WTC11 (cell line): ENCODE results near the gene LRFN2. TPM values are rescaled to one million over a fixed set of nuclear protein-coding genes. Genes with fewer than 3 reads are reported as not detected.

Experiments
- ATAC-seq: fragments of 200-7000 bp; cut with Tn5 transposase; 2 replicates; pipeline ENCODE4 v1.10.0; 2021; ENCODE audit warnings: mild to moderate bottlenecking, moderate library complexity
- CTCF ChIA-PET: fragments of 300-600 bp; sonication (Branson Sonifier 250); formaldehyde crosslinking; loops from one replicate; lab custom pipeline; 2021; ENCODE audit warnings: antibody characterized with exemption; lab: Charles Lee
- POLR2A ChIA-PET: fragments of 350-600 bp; sonication (Branson Sonifier 250); formaldehyde crosslinking; loops from one replicate; lab custom pipeline; 2021; ENCODE audit warnings: antibody characterized with exemption; lab: Charles Lee
- DNase-seq: peaks from one replicate; pipeline ENCODE4 v3.0.0; 2021; ENCODE audit warnings: low spot score
- H3K27ac Mint-ChIP-seq: 2 replicates; pipeline ENCODE4 v1.8.0; 2021; ENCODE audit warnings: mixed read lengths
- H3K27me3 Mint-ChIP-seq: 2 replicates; pipeline ENCODE4 v1.8.0; 2021; ENCODE audit warnings: low read depth, mild to moderate bottlenecking, moderate library complexity, mixed read lengths
- H3K36me3 Mint-ChIP-seq: 2 replicates; pipeline ENCODE4 v1.8.0; 2021; ENCODE audit warnings: mixed read lengths
- H3K4me1 Mint-ChIP-seq: 2 replicates; pipeline ENCODE4 v1.8.0; 2022; ENCODE audit warnings: mixed read lengths
- H3K4me3 Mint-ChIP-seq: 2 replicates; pipeline ENCODE4 v1.8.0; 2021; ENCODE audit warnings: mild to moderate bottlenecking, moderate library complexity, mixed read lengths
- H3K9me3 Mint-ChIP-seq: 2 replicates; pipeline ENCODE4 v1.8.0; 2021; ENCODE audit warnings: mixed read lengths
- EMX1 ChIP-seq: fragments of 250-450 bp; sonication (Bioruptor Pico); IDR thresholded peaks from 2 replicates; pipeline ENCODE4 v1.8.0; 2021; ENCODE audit warnings: mild to moderate bottlenecking
- FOXJ3 ChIP-seq: sonication (generic); formaldehyde crosslinking; IDR thresholded peaks from 2 replicates; pipeline ENCODE4 v1.9.0; 2021; ENCODE audit warnings: missing genetic modification reagents, mild to moderate bottlenecking, borderline replicate concordance
- FOXP1 ChIP-seq: sonication (generic); formaldehyde crosslinking; IDR thresholded peaks from 2 replicates; pipeline ENCODE4 v1.8.0; 2022; ENCODE audit warnings: missing genetic modification reagents, mild to moderate bottlenecking, moderate library complexity, borderline replicate concordance
- NFE2L1 ChIP-seq: sonication (generic); formaldehyde crosslinking; IDR thresholded peaks from 2 replicates; pipeline ENCODE4 v1.8.1; 2023; ENCODE audit warnings: missing genetic modification reagents
- NR2C2 ChIP-seq: sonication (generic); formaldehyde crosslinking; IDR thresholded peaks from 2 replicates; pipeline ENCODE4 v1.8.0; 2022; ENCODE audit warnings: mild to moderate bottlenecking, missing genetic modification reagents
- ZBTB43 ChIP-seq: sonication (generic); formaldehyde crosslinking; IDR thresholded peaks from 2 replicates; pipeline ENCODE4 v1.8.1; 2023; ENCODE audit warnings: mild to moderate bottlenecking, missing genetic modification reagents
- ZNF138 ChIP-seq: sonication (generic); formaldehyde crosslinking; conservative IDR thresholded peaks from 2 replicates; pipeline ENCODE4 v1.8.1; 2022; ENCODE audit warnings: mild to moderate bottlenecking, moderate library complexity, missing genetic modification reagents
- ZNF671 ChIP-seq: fragments of 250-450 bp; sonication (Bioruptor Pico); IDR thresholded peaks from 2 replicates; pipeline ENCODE4 v1.8.0; 2021; ENCODE audit warnings: mild to moderate bottlenecking
- total RNA-seq: library from RNA; stranded (reverse); gene quantifications from 3 replicates; pipeline ENCODE4 v1.2.3, GENCODE V29; 2021
- TF ChIP-seq, protein P1 (sequence below): sonication (generic); formaldehyde crosslinking; IDR thresholded peaks from 2 replicates; pipeline ENCODE4 v1.8.1; 2023; ENCODE audit warnings: mild to moderate bottlenecking, missing genetic modification reagents, moderate library complexity
- TF ChIP-seq, protein P2 (sequence below): sonication (generic); formaldehyde crosslinking; IDR thresholded peaks from 2 replicates; pipeline ENCODE4 v1.8.1; 2022; ENCODE audit warnings: low read depth, mild to moderate bottlenecking, moderate library complexity, missing genetic modification reagents, borderline replicate concordance
- TF ChIP-seq, protein P3 (sequence below): sonication (generic); formaldehyde crosslinking; IDR thresholded peaks from 2 replicates; pipeline ENCODE4 v1.8.1; 2023; ENCODE audit warnings: mild to moderate bottlenecking, missing genetic modification reagents, borderline replicate concordance

The LRFN2 gene
- total RNA-seq, 1 experiment from 2014 or later, result 1.6 TPM

GRCh38 chr6:40352006-40352405 is 235.2 kb downstream of the LRFN2 start:
- TF ChIP-seq ZNF671 (CRISPR knock-in tag), result no peak
- TF ChIP-seq, all 79 proteins: peak for 0
- ChIA-PET CTCF (interaction anchor here (0.6 to 1.7 kb wide), 3 partner anchors 12 to 371 kb away, joined by 3 to 6 read pairs (median 3); partner anchors contain the start of gene LRFN2), POLR2A (interaction anchor here (1.3 kb wide), 1 partner anchor 211 kb away, joined by 4 read pairs; no protein-coding TSS in a partner anchor)
- ATAC-seq, result no peak
- Mint-ChIP-seq H3K27ac (no peak overlapping the region), H3K36me3 (no peaks in the 10 kb centered on the region), H3K27me3 (no peaks in the 10 kb centered on the region), H3K9me3 (no peaks in the 10 kb centered on the region), H3K4me3 (no peak overlapping the region), H3K4me1 (peaks cover 11% of the 10 kb centered on the region)
- DNase-seq, result no peak

- no peak for DNase-seq
- no peaks in the 10 kb centered on the region for H3K36me3 Mint-ChIP-seq
- no peak for TF ChIP-seq FOXJ3 (CRISPR knock-in tag)
- peak; percentile 51; the same call in 1 of the 2 replicates for TF ChIP-seq ZBTB43
- no peak overlapping the region for H3K27ac Mint-ChIP-seq
- peaks cover 15% of the 10 kb centered on the region for H3K4me1 Mint-ChIP-seq
- CTCF ChIA-PET, result no interaction called here
- H3K4me3 Mint-ChIP-seq, result no peak overlapping the region
- H3K27me3 Mint-ChIP-seq, result no peaks in the 10 kb centered on the region
- no peaks in the 10 kb centered on the region for H3K9me3 Mint-ChIP-seq
- POLR2A ChIA-PET, result interaction anchor here (1.3 kb wide), 1 partner anchor 212 kb away, joined by 4 read pairs; no protein-coding TSS in a partner anchor
- ATAC-seq, result no peak
Observed at GRCh38 chr6:40350747-40351217, 236.4 kb downstream of the LRFN2 start.

DNA sequence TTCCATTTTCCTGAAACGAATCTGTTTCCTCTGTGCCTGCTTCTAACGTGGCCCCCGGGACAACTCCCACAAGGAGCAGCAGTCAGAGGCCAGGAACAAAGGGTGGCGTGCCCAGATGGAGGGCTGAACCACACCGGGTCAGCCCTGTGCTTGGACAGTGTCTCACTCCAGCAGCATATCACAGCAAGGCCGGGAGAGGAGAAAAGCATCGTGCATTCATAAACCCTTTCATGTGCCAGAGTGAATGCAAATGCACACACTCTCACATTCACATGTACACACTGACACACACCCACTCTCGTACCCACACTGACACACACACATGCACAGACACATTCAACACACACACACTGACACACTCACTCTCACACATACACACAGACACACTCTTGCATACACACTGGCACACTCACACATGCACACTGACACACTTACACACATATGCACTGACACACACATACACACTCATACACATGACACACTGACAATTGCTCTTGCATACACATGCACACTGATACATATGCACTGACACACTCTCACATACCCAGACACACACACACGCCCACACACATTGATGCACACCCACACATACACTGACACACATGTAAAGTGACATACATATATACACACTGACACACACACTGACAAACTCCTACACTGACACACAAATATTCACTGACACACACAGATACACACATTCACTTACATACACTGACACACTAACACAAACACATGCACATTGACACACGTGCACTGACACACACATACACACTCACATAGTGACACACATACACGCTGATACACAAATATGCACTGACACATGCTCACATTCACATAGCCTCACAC is 237.0 kb downstream of the LRFN2 start:
- Mint-ChIP-seq H3K36me3 (no peaks in the 10 kb centered on the region), H3K9me3 (no peaks in the 10 kb centered on the region), H3K27ac (no peak overlapping the region), H3K27me3 (no peaks in the 10 kb centered on the region), H3K4me3 (no peak overlapping the region), H3K4me1 (peaks cover 15% of the 10 kb centered on the region)
- ChIA-PET POLR2A (no interaction called here), CTCF (interaction anchor here (2.8 kb wide), 1 partner anchor 22 kb away, joined by 18 read pairs; no protein-coding TSS in a partner anchor)
- TF ChIP-seq, protein P1, sequence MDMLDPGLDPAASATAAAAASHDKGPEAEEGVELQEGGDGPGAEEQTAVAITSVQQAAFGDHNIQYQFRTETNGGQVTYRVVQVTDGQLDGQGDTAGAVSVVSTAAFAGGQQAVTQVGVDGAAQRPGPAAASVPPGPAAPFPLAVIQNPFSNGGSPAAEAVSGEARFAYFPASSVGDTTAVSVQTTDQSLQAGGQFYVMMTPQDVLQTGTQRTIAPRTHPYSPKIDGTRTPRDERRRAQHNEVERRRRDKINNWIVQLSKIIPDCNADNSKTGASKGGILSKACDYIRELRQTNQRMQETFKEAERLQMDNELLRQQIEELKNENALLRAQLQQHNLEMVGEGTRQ (CRISPR knock-in tag), result no peak
- TF ChIP-seq NFE2L1 (CRISPR knock-in tag), result peak; percentile 10; the same call in 1 of the 2 replicates
- no peak for TF ChIP-seq EMX1 (CRISPR knock-in tag)
- TF ChIP-seq, protein P2, sequence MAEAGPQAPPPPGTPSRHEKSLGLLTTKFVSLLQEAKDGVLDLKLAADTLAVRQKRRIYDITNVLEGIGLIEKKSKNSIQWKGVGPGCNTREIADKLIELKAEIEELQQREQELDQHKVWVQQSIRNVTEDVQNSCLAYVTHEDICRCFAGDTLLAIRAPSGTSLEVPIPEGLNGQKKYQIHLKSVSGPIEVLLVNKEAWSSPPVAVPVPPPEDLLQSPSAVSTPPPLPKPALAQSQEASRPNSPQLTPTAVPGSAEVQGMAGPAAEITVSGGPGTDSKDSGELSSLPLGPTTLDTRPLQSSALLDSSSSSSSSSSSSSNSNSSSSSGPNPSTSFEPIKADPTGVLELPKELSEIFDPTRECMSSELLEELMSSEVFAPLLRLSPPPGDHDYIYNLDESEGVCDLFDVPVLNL (CRISPR knock-in tag), result no peak
- peak; percentile 77; the same call in 1 of the 2 replicates for TF ChIP-seq ZBTB43
- no peak for DNase-seq
- no peak for ATAC-seq

- H3K27ac Mint-ChIP-seq, result no peak overlapping the region
- no peaks in the 10 kb centered on the region for H3K9me3 Mint-ChIP-seq
- ATAC-seq (peak; percentile 10; the same call in 1 of the 2 replicates), DNase-seq (no peak)
- peaks cover 18% of the 10 kb centered on the region for H3K4me1 Mint-ChIP-seq
- CTCF ChIA-PET, result interaction anchor here (0.9 to 2.8 kb wide), 5 partner anchors 16 to 333 kb away, joined by 3 to 18 read pairs (median 3); no protein-coding TSS in a partner anchor
- POLR2A ChIA-PET, result interaction anchor here (0.5 to 1.5 kb wide), 3 partner anchors 19 to 32 kb away, joined by 3 to 4 read pairs (median 3); no protein-coding TSS in a partner anchor
- H3K36me3 Mint-ChIP-seq, result no peaks in the 10 kb centered on the region
- H3K4me3 Mint-ChIP-seq, result no peak overlapping the region
- no peaks in the 10 kb centered on the region for H3K27me3 Mint-ChIP-seq
- TF ChIP-seq NR2C2 (CRISPR knock-in tag) (no peak), ZNF138 (CRISPR knock-in tag) (no peak), ZNF671 (CRISPR knock-in tag) (no peak), FOXP1 (CRISPR knock-in tag) (no peak)
- TF ChIP-seq, protein P3, sequence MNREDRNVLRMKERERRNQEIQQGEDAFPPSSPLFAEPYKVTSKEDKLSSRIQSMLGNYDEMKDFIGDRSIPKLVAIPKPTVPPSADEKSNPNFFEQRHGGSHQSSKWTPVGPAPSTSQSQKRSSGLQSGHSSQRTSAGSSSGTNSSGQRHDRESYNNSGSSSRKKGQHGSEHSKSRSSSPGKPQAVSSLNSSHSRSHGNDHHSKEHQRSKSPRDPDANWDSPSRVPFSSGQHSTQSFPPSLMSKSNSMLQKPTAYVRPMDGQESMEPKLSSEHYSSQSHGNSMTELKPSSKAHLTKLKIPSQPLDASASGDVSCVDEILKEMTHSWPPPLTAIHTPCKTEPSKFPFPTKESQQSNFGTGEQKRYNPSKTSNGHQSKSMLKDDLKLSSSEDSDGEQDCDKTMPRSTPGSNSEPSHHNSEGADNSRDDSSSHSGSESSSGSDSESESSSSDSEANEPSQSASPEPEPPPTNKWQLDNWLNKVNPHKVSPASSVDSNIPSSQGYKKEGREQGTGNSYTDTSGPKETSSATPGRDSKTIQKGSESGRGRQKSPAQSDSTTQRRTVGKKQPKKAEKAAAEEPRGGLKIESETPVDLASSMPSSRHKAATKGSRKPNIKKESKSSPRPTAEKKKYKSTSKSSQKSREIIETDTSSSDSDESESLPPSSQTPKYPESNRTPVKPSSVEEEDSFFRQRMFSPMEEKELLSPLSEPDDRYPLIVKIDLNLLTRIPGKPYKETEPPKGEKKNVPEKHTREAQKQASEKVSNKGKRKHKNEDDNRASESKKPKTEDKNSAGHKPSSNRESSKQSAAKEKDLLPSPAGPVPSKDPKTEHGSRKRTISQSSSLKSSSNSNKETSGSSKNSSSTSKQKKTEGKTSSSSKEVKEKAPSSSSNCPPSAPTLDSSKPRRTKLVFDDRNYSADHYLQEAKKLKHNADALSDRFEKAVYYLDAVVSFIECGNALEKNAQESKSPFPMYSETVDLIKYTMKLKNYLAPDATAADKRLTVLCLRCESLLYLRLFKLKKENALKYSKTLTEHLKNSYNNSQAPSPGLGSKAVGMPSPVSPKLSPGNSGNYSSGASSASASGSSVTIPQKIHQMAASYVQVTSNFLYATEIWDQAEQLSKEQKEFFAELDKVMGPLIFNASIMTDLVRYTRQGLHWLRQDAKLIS (CRISPR knock-in tag), result no peak
- TF ChIP-seq, protein P2 (CRISPR knock-in tag), result no peak
Observed at GRCh38 chr6:40349123-40349900, 237.9 kb downstream of the LRFN2 start.
